Fibroblast of lung (primary cell): ENCODE results near the gene INS. TPM values are rescaled to one million over a fixed set of nuclear protein-coding genes. Genes with fewer than 3 reads are reported as not detected.
A peak's percentile ranks its signal among the peaks of the same experiment; 100 is the strongest.

ENCODE experiments used
- DNase-seq, 2 donors: peaks; one replicate each; pipeline versions ENCODE4 v3.0.0 to v3.0.0-alpha.2; 2010; ENCODE audit warnings: low read depth in 2 of 2
- H2AFZ ChIP-seq: 2 replicates; pipeline ENCODE4 v1.5.1; 2012; ENCODE audit warnings: low read length, control low read depth, inconsistent platforms
- H3K27ac ChIP-seq: 2 replicates; pipeline ENCODE4 v1.5.1; 2011; ENCODE audit warnings: low read length, control low read depth; ENCODE audit not compliant: insufficient read depth
- H3K27me3 ChIP-seq: 2 replicates; pipeline ENCODE4 v1.5.1; 2011; ENCODE audit warnings: mild to moderate bottlenecking, low read length; ENCODE audit not compliant: control insufficient read depth, insufficient read depth
- H3K36me3 ChIP-seq: 2 replicates; pipeline ENCODE4 v1.5.1; 2011; ENCODE audit warnings: low read length; ENCODE audit not compliant: control insufficient read depth, insufficient read depth
- H3K4me1 ChIP-seq: 2 replicates; pipeline ENCODE4 v1.5.1; 2011; ENCODE audit warnings: low read length; ENCODE audit not compliant: control insufficient read depth, insufficient read depth; ENCODE audit errors: extremely low read depth
- H3K4me2 ChIP-seq: 2 replicates; pipeline ENCODE4 v1.5.1; 2011; ENCODE audit warnings: low read length, control low read depth; ENCODE audit not compliant: insufficient read depth; ENCODE audit errors: extremely low read depth
- H3K4me3 ChIP-seq, 4 experiments: fragments of 200-600 bp in 1 of 4; sonication (generic) in 1 of 4; replicated peaks in 1 of 4; 2 replicates each; pipeline ENCODE4 v1.5.1; 2011 to 2016; ENCODE audit warnings: low read length in 4 of 4, low read depth in 3 of 4, mild to moderate bottlenecking in 3 of 4, control low read depth in 2 of 4, inconsistent platforms in 1 of 4, mixed read lengths in 1 of 4; ENCODE audit not compliant: insufficient read depth in 1 of 4; ENCODE audit errors: control extremely low read depth in 1 of 4
- H3K79me2 ChIP-seq: 2 replicates; pipeline ENCODE4 v1.5.1; 2012; ENCODE audit warnings: mild to moderate bottlenecking, low read length, inconsistent platforms; ENCODE audit not compliant: control insufficient read depth, insufficient read depth
- H3K9ac ChIP-seq: 2 replicates; pipeline ENCODE4 v1.5.1; 2011; ENCODE audit warnings: mild to moderate bottlenecking, low read length, control low read depth; ENCODE audit not compliant: insufficient read depth
- H3K9me3 ChIP-seq: 2 replicates; pipeline ENCODE4 v1.5.1; 2012; ENCODE audit warnings: low read depth, low read length; ENCODE audit not compliant: control insufficient read depth, insufficient read depth
- H4K20me1 ChIP-seq: 2 replicates; pipeline ENCODE4 v1.5.1; 2011; ENCODE audit warnings: low read length; ENCODE audit not compliant: control insufficient read depth, insufficient read depth; ENCODE audit errors: extremely low read depth
- EZH2 ChIP-seq: IDR thresholded peaks from 2 replicates; pipeline ENCODE4 v1.5.1; 2012; ENCODE audit warnings: low read length, control low read depth, mild to moderate bottlenecking; ENCODE audit errors: missing control alignments
- polyA plus RNA-seq, 2 donors: library from polyadenylated mRNA; depleted of rRNA in 1 of 2; stranded (reverse) in 1 of 2; unstranded in 1 of 2; fragments of >200 nt; gene quantifications; 2 replicates each; pipeline ENCODE4 v1.2.1, GENCODE V29; 2011 to 2012; ENCODE audit warnings: missing spikeins in 1 of 2
- total RNA-seq: library from RNA; depleted of rRNA; stranded (reverse); fragments of >200 nt; gene quantifications from 2 replicates; pipeline ENCODE4 v1.2.1, GENCODE V29; 2014
- TF ChIP-seq, protein P1 (sequence below), 2 donors: IDR thresholded peaks in 1 of 2; conservative IDR thresholded peaks in 1 of 2; 1 replicate in 1 of 2; 2 replicates in 1 of 2; pipeline ENCODE4 v1.5.1; 2011 to 2012; ENCODE audit warnings: low read length in 2 of 2, control low read depth in 1 of 2, inconsistent platforms in 1 of 2, low read depth in 1 of 2, mild to moderate bottlenecking in 1 of 2

The INS gene
- total and polyA plus RNA-seq, 2 donors (not counting 1 experiment from before 2014, with no cell fraction given): not detected

DNA sequence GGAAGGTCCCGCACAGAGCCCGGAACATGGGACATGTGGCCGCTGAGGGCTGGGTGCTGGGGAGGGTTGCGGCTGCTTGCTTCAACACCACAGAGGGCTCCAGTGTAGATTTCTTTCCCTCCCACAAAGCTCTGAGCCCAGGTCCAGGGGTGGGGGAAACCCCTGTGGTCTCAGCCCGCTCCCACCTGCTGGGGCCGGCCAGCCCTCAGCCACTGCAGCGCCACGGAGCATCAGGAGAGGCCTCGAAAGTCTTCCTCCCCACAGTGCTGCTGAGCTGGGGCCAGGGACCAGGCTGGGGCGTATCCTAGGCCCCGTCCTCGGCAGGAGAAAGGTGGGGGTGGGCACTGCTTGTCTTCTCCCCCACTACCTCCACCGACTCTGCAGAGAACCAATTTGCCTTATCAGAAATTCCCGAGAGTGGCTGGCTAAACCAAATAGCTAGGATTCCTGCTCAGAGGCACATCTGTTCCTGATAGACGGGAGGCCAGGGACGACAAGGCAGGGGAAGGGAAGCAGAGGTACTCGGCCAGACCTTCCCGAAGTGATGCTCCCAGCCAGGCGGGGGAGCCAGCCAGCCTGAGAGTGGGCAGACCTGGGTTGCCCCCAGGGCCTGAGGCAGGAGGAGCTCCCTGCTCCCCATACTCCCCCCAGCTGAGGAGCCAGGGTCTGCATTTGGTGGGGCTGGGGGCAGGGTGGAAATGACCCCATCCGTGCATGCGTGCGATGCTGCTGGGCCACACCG is 40.5 kb downstream of the INS start:
- Histone ChIP-seq H3K27ac (no peak overlapping the region), H3K9ac (no peak overlapping the region), H2AFZ (no peak overlapping the region), H3K4me2 (no peak overlapping the region), H3K4me3 (no peak overlapping the region), H3K9me3 (no peaks in the 10 kb centered on the region), H3K36me3 (no peaks in the 10 kb centered on the region), H3K79me2 (no peaks in the 10 kb centered on the region), H3K27me3 (no peaks in the 10 kb centered on the region), H4K20me1 (no peaks in the 10 kb centered on the region), H3K4me1 (no peaks in the 10 kb centered on the region)
- peak in 1 of 2 donors; percentile 15 for DNase-seq
- TF ChIP-seq, protein P1, sequence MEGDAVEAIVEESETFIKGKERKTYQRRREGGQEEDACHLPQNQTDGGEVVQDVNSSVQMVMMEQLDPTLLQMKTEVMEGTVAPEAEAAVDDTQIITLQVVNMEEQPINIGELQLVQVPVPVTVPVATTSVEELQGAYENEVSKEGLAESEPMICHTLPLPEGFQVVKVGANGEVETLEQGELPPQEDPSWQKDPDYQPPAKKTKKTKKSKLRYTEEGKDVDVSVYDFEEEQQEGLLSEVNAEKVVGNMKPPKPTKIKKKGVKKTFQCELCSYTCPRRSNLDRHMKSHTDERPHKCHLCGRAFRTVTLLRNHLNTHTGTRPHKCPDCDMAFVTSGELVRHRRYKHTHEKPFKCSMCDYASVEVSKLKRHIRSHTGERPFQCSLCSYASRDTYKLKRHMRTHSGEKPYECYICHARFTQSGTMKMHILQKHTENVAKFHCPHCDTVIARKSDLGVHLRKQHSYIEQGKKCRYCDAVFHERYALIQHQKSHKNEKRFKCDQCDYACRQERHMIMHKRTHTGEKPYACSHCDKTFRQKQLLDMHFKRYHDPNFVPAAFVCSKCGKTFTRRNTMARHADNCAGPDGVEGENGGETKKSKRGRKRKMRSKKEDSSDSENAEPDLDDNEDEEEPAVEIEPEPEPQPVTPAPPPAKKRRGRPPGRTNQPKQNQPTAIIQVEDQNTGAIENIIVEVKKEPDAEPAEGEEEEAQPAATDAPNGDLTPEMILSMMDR (conservative IDR thresholded peaks at IDR 0.05 in 1 of 2, IDR thresholded peaks at IDR 0.05 in 1 of 2; ENCODE audit: low read depth in 1 of 2, low read length in 2 of 2): no peak
- no peak for TF ChIP-seq EZH2

DNA sequence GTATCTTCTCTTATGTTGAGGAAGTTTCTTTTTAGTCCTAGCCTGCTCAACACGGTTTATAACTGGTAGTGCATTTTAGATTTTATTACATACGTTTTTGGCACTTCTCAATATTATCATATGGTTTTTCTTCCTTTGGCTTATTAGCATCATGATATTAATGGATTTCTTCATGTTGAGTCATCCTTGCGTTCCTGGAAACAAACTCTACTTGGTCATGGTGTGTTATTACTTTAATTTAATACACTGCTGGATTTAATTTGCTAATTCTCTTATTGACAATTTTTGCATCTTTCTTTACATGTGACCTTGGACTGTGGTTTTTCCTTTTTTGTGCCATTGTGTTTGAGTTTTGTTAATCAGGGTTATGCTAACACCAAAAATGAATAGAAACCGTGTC is 42.3 kb downstream of the INS start:
- H3K9ac ChIP-seq: no peak overlapping the region
- peak in 1 of 2 donors; percentile 40 for DNase-seq
- no peaks in the 10 kb centered on the region for H3K4me1 ChIP-seq
- H4K20me1 ChIP-seq: no peaks in the 10 kb centered on the region
- no peak overlapping the region for H3K27ac ChIP-seq
- no peak overlapping the region for H3K4me2 ChIP-seq
- H3K9me3 ChIP-seq: no peaks in the 10 kb centered on the region
- H3K27me3 ChIP-seq: no peaks in the 10 kb centered on the region
- no peaks in the 10 kb centered on the region for H3K79me2 ChIP-seq
- no peak overlapping the region for H2AFZ ChIP-seq
- no peak overlapping the region for H3K4me3 ChIP-seq
- TF ChIP-seq, protein P1 (conservative IDR thresholded peaks at IDR 0.05 in 1 of 2, IDR thresholded peaks at IDR 0.05 in 1 of 2; ENCODE audit: low read depth in 1 of 2, low read length in 2 of 2): no peak
- no peak for TF ChIP-seq EZH2
- H3K36me3 ChIP-seq: no peaks in the 10 kb centered on the region

DNA sequence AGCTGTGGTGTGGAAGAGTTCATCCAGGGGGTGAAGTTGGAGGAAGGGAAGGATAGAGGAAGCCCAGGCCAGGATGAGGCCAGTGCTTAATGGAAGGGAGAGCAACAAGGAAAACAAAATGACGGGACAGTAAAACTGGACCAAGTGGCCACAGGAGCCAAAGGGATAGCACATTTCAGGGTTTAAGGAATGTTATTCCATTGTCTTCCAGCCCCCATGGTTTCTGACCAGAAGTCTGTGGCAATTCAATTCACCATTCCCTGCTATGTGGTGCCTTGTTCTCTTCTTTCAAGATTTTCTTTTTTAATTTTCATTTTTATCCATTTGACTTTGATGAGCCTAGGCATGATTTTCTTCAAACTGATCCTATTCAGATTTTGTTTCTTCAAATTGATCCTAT is 44.3 kb downstream of the INS start:
- Histone ChIP-seq H3K4me3 (no peak overlapping the region), H3K36me3 (no peaks in the 10 kb centered on the region), H3K27ac (no peak overlapping the region), H3K9me3 (no peaks in the 10 kb centered on the region), H3K4me2 (no peak overlapping the region), H3K79me2 (no peaks in the 10 kb centered on the region), H4K20me1 (no peaks in the 10 kb centered on the region), H3K4me1 (no peaks in the 10 kb centered on the region), H3K9ac (no peak overlapping the region), H2AFZ (no peak overlapping the region), H3K27me3 (no peaks in the 10 kb centered on the region)
- TF ChIP-seq, protein P1 (conservative IDR thresholded peaks at IDR 0.05 in 1 of 2, IDR thresholded peaks at IDR 0.05 in 1 of 2; ENCODE audit: low read depth in 1 of 2, low read length in 2 of 2): no peak
- TF ChIP-seq EZH2: no peak
- DNase-seq: no peak
